CD4-positive, alpha-beta T cell treated with Interleukin-15 for 1 hour (primary cell): ENCODE results near the gene KRT71.
"Not testable (repeated sequence)": the region's sequence is repeated elsewhere in the genome, so short reads cannot be mapped to it uniquely, and the experiment has no call there.

Source experiments
- DNase-seq: peaks from one replicate; pipeline ENCODE4 v3.0.0-alpha.2; 2020

KRT71 gene

GRCh38 chr12:52552681-52553195, at the start of gene KRT71:
KRT71 (minus strand) TSS chr12:52553145; CDS start chr12:52553077, 68 bp downstream.
- no peak for DNase-seq

GRCh38 chr12:52602552-52602951, 49.6 kb upstream of the KRT71 start:
- no peak for DNase-seq

- DNase-seq, result no peak
Observed at GRCh38 chr12:52601671-52602070, 48.7 kb upstream of the KRT71 start.

GRCh38 chr12:52600941-52601481, 48.1 kb upstream of the KRT71 start, which contains the start of gene KRT72:
KRT72 (minus strand) TSS chr12:52601463; CDS start chr12:52601452, 11 bp downstream.
- DNase-seq, result no peak

GRCh38 chr12:52600475-52600874, 47.5 kb upstream of the KRT71 start:
- DNase-seq, result no peak

- no peak for DNase-seq
Observed at GRCh38 chr12:52600071-52600470, 47.1 kb upstream of the KRT71 start.

- DNase-seq, result no peak
Observed at GRCh38 chr12:52598966-52599365, 46.0 kb upstream of the KRT71 start.

GRCh38 chr12:52594237-52594636, 41.3 kb upstream of the KRT71 start:
- not testable (repeated sequence) for DNase-seq

GRCh38 chr12:52591521-52591920, 38.6 kb upstream of the KRT71 start:
- no peak for DNase-seq

GRCh38 chr12:52590021-52590420, 37.1 kb upstream of the KRT71 start:
- DNase-seq, result no peak

- DNase-seq, result no peak
Observed at GRCh38 chr12:52587563-52587962, 34.6 kb upstream of the KRT71 start.

GRCh38 chr12:52585946-52586345, 33.0 kb upstream of the KRT71 start:
- peak; percentile 79 for DNase-seq

- no peak for DNase-seq
Observed at GRCh38 chr12:52585066-52585465, 32.1 kb upstream of the KRT71 start.

- no peak for DNase-seq
Observed at GRCh38 chr12:52584156-52584682, 31.3 kb upstream of the KRT71 start.

- peak; percentile 47 for DNase-seq
Observed at GRCh38 chr12:52582971-52583456, 30.1 kb upstream of the KRT71 start.

- DNase-seq, result no peak
Observed at GRCh38 chr12:52582486-52582885, 29.5 kb upstream of the KRT71 start.

- no peak for DNase-seq
Observed at GRCh38 chr12:52581481-52581880, 28.5 kb upstream of the KRT71 start.

- no peak for DNase-seq
Observed at GRCh38 chr12:52581066-52581465, 28.1 kb upstream of the KRT71 start.

- DNase-seq, result no peak
Observed at GRCh38 chr12:52580496-52580895, 27.6 kb upstream of the KRT71 start.

- no peak for DNase-seq
Observed at GRCh38 chr12:52579468-52580465, 26.8 kb upstream of the KRT71 start.

- DNase-seq, result no peak
Observed at GRCh38 chr12:52578469-52578868, 25.5 kb upstream of the KRT71 start.

- no peak for DNase-seq
Observed at GRCh38 chr12:52577316-52577715, 24.4 kb upstream of the KRT71 start.

- DNase-seq, result no peak
Observed at GRCh38 chr12:52575948-52576347, 23.0 kb upstream of the KRT71 start.
